GM12874 (cell line): ENCODE results near the gene RNF121.

ENCODE experiments used
- CTCF ChIP-seq: IDR thresholded peaks from 2 replicates; pipeline ENCODE4 v1.5.1; 2011; ENCODE audit warnings: low read depth, mild to moderate bottlenecking, control low read depth, low read length, moderate library complexity; ENCODE audit not compliant: insufficient read depth

The RNF121 gene

GRCh38 chr11:72006309-72007088 lies 77.7 kb downstream of the RNF121 start:
- no peak for TF ChIP-seq CTCF

- TF ChIP-seq CTCF, result no peak
Observed at GRCh38 chr11:72007089-72007476, 78.2 kb downstream of the RNF121 start.

GRCh38 chr11:72007587-72007986 lies 78.7 kb downstream of the RNF121 start:
- no peak for TF ChIP-seq CTCF

GRCh38 chr11:72008728-72009127 lies 79.9 kb downstream of the RNF121 start:
- no peak for TF ChIP-seq CTCF

GRCh38 chr11:72009156-72009555 lies 80.3 kb downstream of the RNF121 start:
- TF ChIP-seq CTCF, result no peak

GRCh38 chr11:72010529-72011233 lies 81.8 kb downstream of the RNF121 start:
- no peak for TF ChIP-seq CTCF

GRCh38 chr11:72012091-72012630 lies 83.3 kb downstream of the RNF121 start:
- no peak for TF ChIP-seq CTCF
